ENCODE measurements around the gene SERPINI1. TPM values are rescaled to one million over a fixed set of nuclear protein-coding genes. Genes with fewer than 3 reads are reported as not detected.

The SERPINI1 gene
- total RNA-seq, 1 experiment from 2014 or later = 0.30 TPM

DNA sequence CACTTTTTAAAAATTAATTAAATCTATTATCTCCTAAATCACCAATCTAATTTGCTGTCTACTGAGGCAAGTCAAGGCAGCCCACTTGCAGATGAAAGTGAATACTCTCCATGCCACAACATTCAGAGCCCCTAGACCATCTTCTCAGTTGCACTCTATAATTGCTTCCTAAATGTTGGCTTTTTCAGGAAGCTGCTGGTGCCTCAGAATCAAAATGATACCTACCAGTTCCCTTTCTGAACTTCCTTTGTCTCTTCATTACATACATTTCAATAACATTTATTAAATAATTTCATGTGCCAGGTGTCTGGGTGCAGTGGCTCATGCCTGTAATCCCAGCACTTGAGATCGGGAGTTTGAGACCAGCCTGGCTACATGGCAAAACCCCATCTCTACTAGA, 124.1 kb downstream of the SERPINI1 start:
- intact Hi-C loops (cut with micrococcal nuclease; ENCODE audit: unreplicated experiment) = no loop called here
- DNase-seq (ENCODE audit: low spot score) = no peak
- H3K9me3 ChIP-seq (ENCODE audit: low read depth, low read length, poor library complexity, severe bottlenecking) = no peaks in the 10 kb centered on the region
- H3K4me1 ChIP-seq (ENCODE audit: insufficient read depth, low read length, poor library complexity, severe bottlenecking) = no peaks in the 10 kb centered on the region
- H3K4me3 ChIP-seq (ENCODE audit: low read depth, low read length, poor library complexity, severe bottlenecking) = no peak overlapping the region
- no peaks in the 10 kb centered on the region for H3K27me3 ChIP-seq (replicated peaks; ENCODE audit: insufficient read depth, low read depth, low read length, poor library complexity)
- no peaks in the 10 kb centered on the region for H3K36me3 ChIP-seq (ENCODE audit: insufficient read depth, low read length, poor library complexity, severe bottlenecking)
- TF ChIP-seq, protein P1, sequence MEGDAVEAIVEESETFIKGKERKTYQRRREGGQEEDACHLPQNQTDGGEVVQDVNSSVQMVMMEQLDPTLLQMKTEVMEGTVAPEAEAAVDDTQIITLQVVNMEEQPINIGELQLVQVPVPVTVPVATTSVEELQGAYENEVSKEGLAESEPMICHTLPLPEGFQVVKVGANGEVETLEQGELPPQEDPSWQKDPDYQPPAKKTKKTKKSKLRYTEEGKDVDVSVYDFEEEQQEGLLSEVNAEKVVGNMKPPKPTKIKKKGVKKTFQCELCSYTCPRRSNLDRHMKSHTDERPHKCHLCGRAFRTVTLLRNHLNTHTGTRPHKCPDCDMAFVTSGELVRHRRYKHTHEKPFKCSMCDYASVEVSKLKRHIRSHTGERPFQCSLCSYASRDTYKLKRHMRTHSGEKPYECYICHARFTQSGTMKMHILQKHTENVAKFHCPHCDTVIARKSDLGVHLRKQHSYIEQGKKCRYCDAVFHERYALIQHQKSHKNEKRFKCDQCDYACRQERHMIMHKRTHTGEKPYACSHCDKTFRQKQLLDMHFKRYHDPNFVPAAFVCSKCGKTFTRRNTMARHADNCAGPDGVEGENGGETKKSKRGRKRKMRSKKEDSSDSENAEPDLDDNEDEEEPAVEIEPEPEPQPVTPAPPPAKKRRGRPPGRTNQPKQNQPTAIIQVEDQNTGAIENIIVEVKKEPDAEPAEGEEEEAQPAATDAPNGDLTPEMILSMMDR (conservative IDR thresholded peaks at IDR 0.05; ENCODE audit: low read depth, low read length) = no peak
- no peak for TF ChIP-seq EZH2 (IDR thresholded peaks at IDR 0.05; ENCODE audit: borderline replicate concordance, low read depth, low read length, poor library complexity, severe bottlenecking)
- CTCF ChIA-PET = no interaction called here
- no TSS peak for BruUV-seq (replicated peaks)
- H3K27ac ChIP-seq (ENCODE audit: low read depth, low read length, poor library complexity, severe bottlenecking) = no peak overlapping the region
- POLR2A ChIA-PET (ENCODE audit: low non-redundant PET) = no interaction called here

DNA sequence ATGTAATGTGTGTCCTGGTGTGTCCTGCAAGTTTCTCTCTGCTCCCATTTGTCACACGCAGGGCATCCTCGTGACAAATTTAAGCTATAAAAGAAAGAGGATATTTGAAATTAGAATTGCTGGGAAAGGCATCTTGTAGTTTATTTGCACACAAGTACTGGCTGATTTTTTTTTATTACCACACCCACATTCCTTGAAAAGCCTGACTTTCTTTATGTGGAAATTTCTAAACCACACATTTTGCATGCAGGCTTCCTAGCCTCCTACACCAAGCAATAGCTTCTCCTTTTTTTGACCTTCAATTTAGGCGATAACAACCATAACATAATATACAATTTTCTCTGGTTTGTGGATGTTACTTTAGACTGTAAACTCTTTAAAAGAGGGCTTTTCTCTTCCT, 126.1 kb downstream of the SERPINI1 start:
- DNase-seq (ENCODE audit: low spot score) = no peak
- Histone ChIP-seq H3K9me3 (ENCODE audit: low read depth, low read length, poor library complexity, severe bottlenecking) (no peaks in the 10 kb centered on the region), H3K36me3 (ENCODE audit: insufficient read depth, low read length, poor library complexity, severe bottlenecking) (no peaks in the 10 kb centered on the region), H3K4me3 (ENCODE audit: low read depth, low read length, poor library complexity, severe bottlenecking) (no peak overlapping the region), H3K27ac (ENCODE audit: low read depth, low read length, poor library complexity, severe bottlenecking) (no peak overlapping the region), H3K4me1 (ENCODE audit: insufficient read depth, low read length, poor library complexity, severe bottlenecking) (no peaks in the 10 kb centered on the region), H3K27me3 (replicated peaks; ENCODE audit: insufficient read depth, low read depth, low read length, poor library complexity) (no peaks in the 10 kb centered on the region)
- CTCF ChIA-PET = no interaction called here
- no TSS peak for BruUV-seq (replicated peaks)
- intact Hi-C loops (cut with micrococcal nuclease; ENCODE audit: unreplicated experiment) = no loop called here
- TF ChIP-seq EZH2 (IDR thresholded peaks at IDR 0.05; ENCODE audit: borderline replicate concordance, low read depth, low read length, poor library complexity, severe bottlenecking) = no peak
- TF ChIP-seq, protein P1 (conservative IDR thresholded peaks at IDR 0.05; ENCODE audit: low read depth, low read length) = no peak
- POLR2A ChIA-PET (ENCODE audit: low non-redundant PET) = no interaction called here

DNA sequence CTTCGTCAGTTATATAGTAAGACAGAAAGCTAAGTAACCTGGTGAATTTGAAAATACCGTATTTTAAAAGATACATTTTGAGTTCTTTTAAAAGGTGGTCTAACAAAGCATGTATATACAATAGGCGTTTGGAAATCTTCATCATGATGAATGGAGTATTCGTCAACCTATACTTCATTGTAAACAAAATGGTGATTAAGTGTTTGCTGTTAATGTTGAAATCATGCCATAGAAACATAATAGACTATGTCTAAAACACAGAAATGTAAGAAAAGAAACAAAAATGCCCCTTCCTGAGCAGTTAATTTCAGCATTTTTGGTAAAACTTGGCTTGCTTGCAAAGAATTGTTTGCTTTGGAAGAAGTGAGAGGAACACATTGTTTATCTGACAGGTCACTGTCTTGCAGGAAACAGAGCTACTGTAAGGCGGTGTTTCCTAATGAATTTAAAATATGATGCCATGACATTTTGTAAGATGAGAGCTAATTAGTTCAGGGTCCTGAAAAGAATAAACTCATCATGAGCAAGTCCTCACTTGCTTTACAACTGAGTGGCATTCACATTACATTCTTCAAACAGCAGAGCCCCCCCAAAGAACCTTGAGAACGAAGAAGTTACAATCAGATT, 126.7 kb downstream of the SERPINI1 start:
- Histone ChIP-seq H3K4me3 (ENCODE audit: low read depth, low read length, poor library complexity, severe bottlenecking) (no peak overlapping the region), H3K4me1 (ENCODE audit: insufficient read depth, low read length, poor library complexity, severe bottlenecking) (no peaks in the 10 kb centered on the region), H3K9me3 (ENCODE audit: low read depth, low read length, poor library complexity, severe bottlenecking) (no peaks in the 10 kb centered on the region), H3K27ac (ENCODE audit: low read depth, low read length, poor library complexity, severe bottlenecking) (no peak overlapping the region), H3K27me3 (replicated peaks; ENCODE audit: insufficient read depth, low read depth, low read length, poor library complexity) (no peaks in the 10 kb centered on the region), H3K36me3 (ENCODE audit: insufficient read depth, low read length, poor library complexity, severe bottlenecking) (no peaks in the 10 kb centered on the region)
- BruUV-seq (replicated peaks) = no TSS peak
- intact Hi-C loops (cut with micrococcal nuclease; ENCODE audit: unreplicated experiment) = no loop called here
- DNase-seq (ENCODE audit: low spot score) = no peak
- ChIA-PET POLR2A (ENCODE audit: low non-redundant PET) (no interaction called here), CTCF (no interaction called here)
- no peak for TF ChIP-seq EZH2 (IDR thresholded peaks at IDR 0.05; ENCODE audit: borderline replicate concordance, low read depth, low read length, poor library complexity, severe bottlenecking)
- TF ChIP-seq, protein P1 (conservative IDR thresholded peaks at IDR 0.05; ENCODE audit: low read depth, low read length) = no peak

Data from A673 (cell line).